HG02870 (cell line): ENCODE measurements around the gene LTBR.
"Not testable (repeated sequence)": the region's sequence is repeated elsewhere in the genome, so short reads cannot be mapped to it uniquely, and the experiment has no call there.

Experiments used
- ATAC-seq: cut with Tn5 transposase; IDR thresholded peaks from one replicate; pipeline ENCODE4 v1.9.1; 2021; ENCODE audit warnings: mild to moderate bottlenecking, moderate library complexity; ENCODE audit not compliant: unreplicated experiment

The LTBR gene

GRCh38 chr12:6383572-6384498 is at the start of gene LTBR:
LTBR (plus strand) TSS chr12:6384162; CDS start chr12:6384359, 197 bp downstream.
- no peak for ATAC-seq

GRCh38 chr12:6334359-6334758 is 49.6 kb upstream of the LTBR start:
- no peak for ATAC-seq

GRCh38 chr12:6334940-6335450 is 49.0 kb upstream of the LTBR start:
- ATAC-seq: no peak

GRCh38 chr12:6335451-6336078 is 48.4 kb upstream of the LTBR start:
- ATAC-seq: peak; percentile 37

GRCh38 chr12:6336079-6336888 is 47.7 kb upstream of the LTBR start:
- ATAC-seq: no peak

- ATAC-seq: no peak
Measured at GRCh38 chr12:6336889-6337853, 46.8 kb upstream of the LTBR start.

GRCh38 chr12:6337958-6338433 is 46.0 kb upstream of the LTBR start:
- ATAC-seq: no peak

GRCh38 chr12:6338536-6338935 is 45.4 kb upstream of the LTBR start:
- ATAC-seq: not testable (repeated sequence)

GRCh38 chr12:6338955-6339354 is 45.0 kb upstream of the LTBR start:
- ATAC-seq: no peak

GRCh38 chr12:6340032-6340638 is 43.8 kb upstream of the LTBR start:
- no peak for ATAC-seq

- no peak for ATAC-seq
Measured at GRCh38 chr12:6340745-6341416, 43.1 kb upstream of the LTBR start.

- ATAC-seq: no peak
Measured at GRCh38 chr12:6341417-6342139, 42.4 kb upstream of the LTBR start, which contains the start of gene TNFRSF1A. TNFRSF1A (minus strand) TSS chr12:6342076; CDS start chr12:6341814, 262 bp downstream.

- no peak for ATAC-seq
Measured at GRCh38 chr12:6342140-6342889, 41.6 kb upstream of the LTBR start.

GRCh38 chr12:6343518-6343917 is 40.4 kb upstream of the LTBR start:
- no peak for ATAC-seq

- not testable (repeated sequence) for ATAC-seq
Measured at GRCh38 chr12:6344101-6344660, 39.8 kb upstream of the LTBR start.

GRCh38 chr12:6345319-6346091 is 38.5 kb upstream of the LTBR start:
- no peak for ATAC-seq
